ENCODE measurements around the gene RABIF. TPM values are rescaled to one million over a fixed set of nuclear protein-coding genes. Genes with fewer than 3 reads are reported as not detected.
"Not testable (repeated sequence)": the region's sequence is repeated elsewhere in the genome, so short reads cannot be mapped to it uniquely, and the experiment has no call there.

Gene RABIF
- polyA plus RNA-seq (2013) = 8.9 TPM

- H3K4me3 ChIP-seq (ENCODE audit: control insufficient read depth in 1 of 7, extremely low read depth in 1 of 7, insufficient read depth in 4 of 7, low read depth in 2 of 7, low read length in 6 of 7) = peak within 1 kb of the TSS; percentile 50 to 94 (median 91)
- no peaks in the 10 kb centered on the region for H3K9me3 ChIP-seq (ENCODE audit: control extremely low read depth in 1 of 5, control insufficient read depth in 4 of 5, insufficient read depth in 2 of 5, low read depth in 1 of 5, low read length in 4 of 5)
- peaks cover 9 to 17% (median 13%) of the 10 kb centered on the region in 4 experiments for H3K4me1 ChIP-seq (ENCODE audit: control extremely low read depth in 1 of 4, control insufficient read depth in 4 of 4, insufficient read depth in 4 of 4, low read length in 3 of 4)
- CTCF ChIA-PET = interaction anchor here (1.2 kb wide), 1 partner anchor 9 kb away, joined by 3 read pairs; no protein-coding TSS in a partner anchor
- peaks cover 2 to 31% (median 22%) of the 10 kb centered on the region in 4 experiments for H3K36me3 ChIP-seq (ENCODE audit: control insufficient read depth in 4 of 4, insufficient read depth in 4 of 4, low read length in 3 of 4)
- POLR2A ChIA-PET = no interaction called here
- H3K27me3 ChIP-seq (replicated peaks in 2 of 5; ENCODE audit: control insufficient read depth in 4 of 5, insufficient read depth in 5 of 5, low read length in 4 of 5) = no peaks in the 10 kb centered on the region
- peak; percentile 94 to 97 (median 96) for DNase-seq
- H3K27ac ChIP-seq (ENCODE audit: insufficient read depth in 1 of 2, low read depth in 1 of 2, low read length in 2 of 2, poor library complexity in 1 of 2, severe bottlenecking in 2 of 2) = peak within 1 kb of the TSS; percentile 66 to 80
- WGBS (ENCODE audit: insufficient coverage) = 0% methylated on average over 83 of the region's 84 CpGs
Measured at GRCh38 chr1:202888531-202889360, at the start of gene RABIF. Gene RABIF (minus strand): TSS chr1:202889149. CDS start chr1:202889098, 51 bp downstream.

- POLR2A ChIA-PET = no interaction called here
- Histone ChIP-seq H3K27ac (ENCODE audit: insufficient read depth in 1 of 2, low read depth in 1 of 2, low read length in 2 of 2, poor library complexity in 1 of 2, severe bottlenecking in 2 of 2) (no peak overlapping the region), H3K36me3 (ENCODE audit: control insufficient read depth in 4 of 4, insufficient read depth in 4 of 4, low read length in 3 of 4) (peaks cover 6 to 29% (median 24%) of the 10 kb centered on the region in 4 experiments), H3K4me3 (ENCODE audit: control insufficient read depth in 1 of 7, extremely low read depth in 1 of 7, insufficient read depth in 4 of 7, low read depth in 2 of 7, low read length in 6 of 7) (no peak overlapping the region), H3K9me3 (ENCODE audit: control extremely low read depth in 1 of 5, control insufficient read depth in 4 of 5, insufficient read depth in 2 of 5, low read depth in 1 of 5, low read length in 4 of 5) (no peaks in the 10 kb centered on the region), H3K4me1 (ENCODE audit: control extremely low read depth in 1 of 4, control insufficient read depth in 4 of 4, insufficient read depth in 4 of 4, low read length in 3 of 4) (no peaks in the 10 kb centered on the region), H3K27me3 (replicated peaks in 2 of 5; ENCODE audit: control insufficient read depth in 4 of 5, insufficient read depth in 5 of 5, low read length in 4 of 5) (no peaks in the 10 kb centered on the region)
- DNase-seq = no peak
- 90% methylated on average over 3 of the region's 5 CpGs for WGBS (ENCODE audit: insufficient coverage)
- CTCF ChIA-PET = no interaction called here
Measured at GRCh38 chr1:202938287-202938925, 49.5 kb upstream of the RABIF start.

GRCh38 chr1:202936409-202936808, 47.5 kb upstream of the RABIF start:
- H3K36me3 ChIP-seq (ENCODE audit: control insufficient read depth in 4 of 4, insufficient read depth in 4 of 4, low read length in 3 of 4) = peaks cover 0 to 11% (median 8%) of the 10 kb centered on the region in 4 experiments
- H3K9me3 ChIP-seq (ENCODE audit: control extremely low read depth in 1 of 5, control insufficient read depth in 4 of 5, insufficient read depth in 2 of 5, low read depth in 1 of 5, low read length in 4 of 5); H3K4me1 ChIP-seq (ENCODE audit: control extremely low read depth in 1 of 4, control insufficient read depth in 4 of 4, insufficient read depth in 4 of 4, low read length in 3 of 4); CTCF ChIA-PET; H3K27me3 ChIP-seq (replicated peaks in 2 of 5; ENCODE audit: control insufficient read depth in 4 of 5, insufficient read depth in 5 of 5, low read length in 4 of 5); H3K4me3 ChIP-seq (ENCODE audit: control insufficient read depth in 1 of 7, extremely low read depth in 1 of 7, insufficient read depth in 4 of 7, low read depth in 2 of 7, low read length in 6 of 7); POLR2A ChIA-PET; H3K27ac ChIP-seq (ENCODE audit: insufficient read depth in 1 of 2, low read depth in 1 of 2, low read length in 2 of 2, poor library complexity in 1 of 2, severe bottlenecking in 2 of 2); DNase-seq: not testable (repeated sequence)
- WGBS (ENCODE audit: insufficient coverage) = no CpG with 5 or more reads among the region's 6 CpGs

GRCh38 chr1:202935844-202936243, 46.9 kb upstream of the RABIF start:
- Histone ChIP-seq H3K27ac (ENCODE audit: insufficient read depth in 1 of 2, low read depth in 1 of 2, low read length in 2 of 2, poor library complexity in 1 of 2, severe bottlenecking in 2 of 2) (no peak overlapping the region), H3K36me3 (ENCODE audit: control insufficient read depth in 4 of 4, insufficient read depth in 4 of 4, low read length in 3 of 4) (peaks cover 0 to 5% (median 4%) of the 10 kb centered on the region in 4 experiments), H3K9me3 (ENCODE audit: control extremely low read depth in 1 of 5, control insufficient read depth in 4 of 5, insufficient read depth in 2 of 5, low read depth in 1 of 5, low read length in 4 of 5) (no peaks in the 10 kb centered on the region), H3K4me3 (ENCODE audit: control insufficient read depth in 1 of 7, extremely low read depth in 1 of 7, insufficient read depth in 4 of 7, low read depth in 2 of 7, low read length in 6 of 7) (no peak overlapping the region), H3K4me1 (ENCODE audit: control extremely low read depth in 1 of 4, control insufficient read depth in 4 of 4, insufficient read depth in 4 of 4, low read length in 3 of 4) (no peaks in the 10 kb centered on the region), H3K27me3 (replicated peaks in 2 of 5; ENCODE audit: control insufficient read depth in 4 of 5, insufficient read depth in 5 of 5, low read length in 4 of 5) (no peaks in the 10 kb centered on the region)
- CTCF ChIA-PET = no interaction called here
- 91% methylated on average over 1 of the region's 3 CpGs for WGBS (ENCODE audit: insufficient coverage)
- no peak for DNase-seq
- POLR2A ChIA-PET = no interaction called here

GRCh38 chr1:202934755-202935154, 45.8 kb upstream of the RABIF start:
- DNase-seq = no peak
- no peaks in the 10 kb centered on the region for H3K9me3 ChIP-seq (ENCODE audit: control extremely low read depth in 1 of 5, control insufficient read depth in 4 of 5, insufficient read depth in 2 of 5, low read depth in 1 of 5, low read length in 4 of 5)
- H3K36me3 ChIP-seq (ENCODE audit: control insufficient read depth in 4 of 4, insufficient read depth in 4 of 4, low read length in 3 of 4) = no peaks in the 10 kb centered on the region
- no peaks in the 10 kb centered on the region for H3K4me1 ChIP-seq (ENCODE audit: control extremely low read depth in 1 of 4, control insufficient read depth in 4 of 4, insufficient read depth in 4 of 4, low read length in 3 of 4)
- no peaks in the 10 kb centered on the region for H3K27me3 ChIP-seq (replicated peaks in 2 of 5; ENCODE audit: control insufficient read depth in 4 of 5, insufficient read depth in 5 of 5, low read length in 4 of 5)
- 100% methylated on average over 1 of the region's 3 CpGs for WGBS (ENCODE audit: insufficient coverage)
- H3K27ac ChIP-seq (ENCODE audit: insufficient read depth in 1 of 2, low read depth in 1 of 2, low read length in 2 of 2, poor library complexity in 1 of 2, severe bottlenecking in 2 of 2) = no peak overlapping the region
- ChIA-PET POLR2A (no interaction called here), CTCF (interaction anchor here (2.0 kb wide), 1 partner anchor 9 kb away, joined by 5 read pairs; no protein-coding TSS in a partner anchor)
- H3K4me3 ChIP-seq (ENCODE audit: control insufficient read depth in 1 of 7, extremely low read depth in 1 of 7, insufficient read depth in 4 of 7, low read depth in 2 of 7, low read length in 6 of 7) = no peak overlapping the region

- no peaks in the 10 kb centered on the region for H3K9me3 ChIP-seq (ENCODE audit: control extremely low read depth in 1 of 5, control insufficient read depth in 4 of 5, insufficient read depth in 2 of 5, low read depth in 1 of 5, low read length in 4 of 5)
- no peaks in the 10 kb centered on the region for H3K36me3 ChIP-seq (ENCODE audit: control insufficient read depth in 4 of 4, insufficient read depth in 4 of 4, low read length in 3 of 4)
- CTCF ChIA-PET = no interaction called here
- WGBS (ENCODE audit: insufficient coverage) = 100% methylated on average over 2 of the region's 2 CpGs
- DNase-seq = no peak
- no peaks in the 10 kb centered on the region for H3K27me3 ChIP-seq (replicated peaks in 2 of 5; ENCODE audit: control insufficient read depth in 4 of 5, insufficient read depth in 5 of 5, low read length in 4 of 5)
- H3K27ac ChIP-seq (ENCODE audit: insufficient read depth in 1 of 2, low read depth in 1 of 2, low read length in 2 of 2, poor library complexity in 1 of 2, severe bottlenecking in 2 of 2) = no peak overlapping the region
- no peak overlapping the region for H3K4me3 ChIP-seq (ENCODE audit: control insufficient read depth in 1 of 7, extremely low read depth in 1 of 7, insufficient read depth in 4 of 7, low read depth in 2 of 7, low read length in 6 of 7)
- H3K4me1 ChIP-seq (ENCODE audit: control extremely low read depth in 1 of 4, control insufficient read depth in 4 of 4, insufficient read depth in 4 of 4, low read length in 3 of 4) = peaks cover 0 to 3% (median 0%) of the 10 kb centered on the region in 4 experiments
- POLR2A ChIA-PET = no interaction called here
Measured at GRCh38 chr1:202932476-202932875, 43.5 kb upstream of the RABIF start.

Measured in common myeloid progenitor, CD34-positive (primary cell).